GM12892 (cell line): ENCODE data around the gene NCBP3.

Source experiments
- POLR2A ChIP-seq: IDR thresholded peaks from 2 replicates; pipeline ENCODE4 v1.6.1; 2011; ENCODE audit warnings: low read depth, low read length, control low read depth
- POLR2AphosphoS5 ChIP-seq: IDR thresholded peaks from 2 replicates; pipeline ENCODE4 v1.6.1; 2011; ENCODE audit warnings: low read depth, low read length, control low read depth

DNA sequence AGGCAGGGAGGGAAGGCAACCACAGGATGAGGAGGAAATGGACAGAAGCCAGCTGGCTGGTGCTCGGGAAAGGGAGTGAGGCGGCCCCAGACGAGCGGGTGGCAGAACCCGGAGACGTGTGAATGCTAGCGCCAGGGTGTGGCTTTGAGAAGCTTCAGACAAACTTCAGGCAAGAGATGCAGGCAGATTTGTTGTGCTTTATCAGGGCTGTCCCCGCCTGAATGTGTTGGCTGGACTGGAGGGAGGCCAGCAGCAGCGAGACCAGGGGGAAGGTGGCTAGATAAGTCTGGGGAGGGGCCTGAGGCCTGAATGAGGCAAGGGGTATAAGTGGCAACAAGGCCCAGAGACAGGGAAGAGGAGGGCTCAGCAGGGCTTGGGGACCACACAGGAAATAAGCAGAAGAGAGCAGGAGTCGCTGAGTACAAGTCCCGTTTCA is 24.8 kb upstream of the NCBP3 start:
- TF ChIP-seq POLR2A (no peak), POLR2AphosphoS5 (no peak)
